GM18519 (cell line): ENCODE measurements around the gene PGA3.
"Not testable (repeated sequence)": the region's sequence is repeated elsewhere in the genome, so short reads cannot be mapped to it uniquely, and the experiment has no call there.

Experiments used
- ATAC-seq: cut with Tn5 transposase; IDR thresholded peaks from one replicate; pipeline ENCODE4 v1.9.1; 2021; ENCODE audit warnings: mild to moderate bottlenecking, moderate library complexity; ENCODE audit not compliant: unreplicated experiment, low FRiP score

Gene PGA3

DNA sequence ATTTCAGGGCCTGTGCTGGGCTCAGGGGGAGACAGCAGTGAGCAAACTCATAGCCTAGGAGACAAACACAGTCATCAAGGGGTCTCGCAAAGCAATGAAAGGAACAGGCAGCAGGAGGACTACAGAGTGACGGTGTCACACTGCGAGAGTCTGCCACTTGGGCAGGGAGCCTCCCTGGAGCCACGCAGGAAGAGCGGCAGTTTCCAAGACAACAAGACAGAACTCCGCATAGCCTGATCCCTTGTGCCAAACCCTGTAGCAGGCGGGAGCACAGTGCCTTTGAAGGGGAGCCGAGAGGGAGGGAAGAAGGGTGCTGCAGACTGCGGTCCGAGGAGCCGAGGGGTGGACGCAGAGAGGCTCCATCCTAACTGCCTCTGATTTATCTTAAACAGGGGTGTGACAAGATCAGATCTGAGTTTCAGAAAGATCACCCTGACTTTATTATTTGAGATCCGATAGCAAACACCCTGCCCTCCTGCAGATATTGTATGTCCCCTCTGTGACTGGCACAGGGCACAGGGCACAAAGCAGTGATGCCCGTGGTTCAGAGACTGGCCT lies 1.3 kb downstream of the PGA3 start:
- not testable (repeated sequence) for ATAC-seq

DNA sequence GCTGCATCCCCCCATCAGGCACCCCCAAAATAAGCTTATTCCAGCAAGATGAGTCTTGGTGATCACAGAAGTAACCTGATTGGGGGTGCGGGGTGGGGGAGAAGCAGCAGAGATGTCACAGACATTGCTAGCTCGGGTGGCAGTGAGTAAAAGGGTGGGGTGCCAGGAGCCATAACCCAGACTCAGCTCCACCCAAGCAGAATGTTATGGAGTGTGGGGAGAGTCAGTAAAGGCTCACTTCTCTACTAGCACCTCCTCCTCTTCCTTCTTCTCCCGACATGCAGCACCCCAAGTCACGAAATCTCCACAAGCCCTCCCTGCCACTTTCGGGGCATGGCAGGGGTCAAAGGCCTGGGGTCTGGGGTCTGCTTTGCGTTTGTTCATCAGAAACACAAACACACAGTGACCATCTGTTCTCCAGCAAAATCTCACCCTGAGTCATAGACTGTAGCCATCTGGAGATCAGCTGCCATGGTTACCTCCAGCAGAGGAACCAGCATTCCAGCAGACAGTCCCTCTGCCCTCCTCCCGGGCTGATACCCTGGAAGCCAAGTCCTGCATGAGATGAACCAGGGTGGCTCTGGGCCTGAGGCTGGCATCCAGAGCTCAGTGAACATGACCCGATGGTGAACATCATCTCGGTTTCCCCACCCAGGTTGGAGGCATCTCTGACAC lies 4.5 kb downstream of the PGA3 start:
- not testable (repeated sequence) for ATAC-seq

DNA sequence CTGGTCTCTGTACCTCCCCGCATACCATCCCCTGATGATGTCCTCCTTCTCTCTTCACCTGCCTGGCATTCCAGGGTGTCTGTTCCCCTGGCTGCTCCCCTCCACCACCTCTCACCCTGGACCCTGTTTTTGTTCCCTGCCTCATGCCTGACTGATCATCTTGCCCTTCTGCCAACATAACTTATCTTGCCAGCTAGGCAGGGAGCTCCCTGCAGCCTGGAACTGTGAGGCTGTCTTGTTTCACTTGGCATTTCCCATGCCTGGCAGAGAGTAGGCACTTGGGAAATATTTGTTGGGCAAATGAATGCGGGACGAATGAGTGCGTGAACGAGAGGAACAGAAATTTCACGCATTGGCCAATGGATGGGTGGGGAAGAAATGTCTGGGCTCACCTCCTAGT lies 7.3 kb downstream of the PGA3 start:
- ATAC-seq, result not testable (repeated sequence)

DNA sequence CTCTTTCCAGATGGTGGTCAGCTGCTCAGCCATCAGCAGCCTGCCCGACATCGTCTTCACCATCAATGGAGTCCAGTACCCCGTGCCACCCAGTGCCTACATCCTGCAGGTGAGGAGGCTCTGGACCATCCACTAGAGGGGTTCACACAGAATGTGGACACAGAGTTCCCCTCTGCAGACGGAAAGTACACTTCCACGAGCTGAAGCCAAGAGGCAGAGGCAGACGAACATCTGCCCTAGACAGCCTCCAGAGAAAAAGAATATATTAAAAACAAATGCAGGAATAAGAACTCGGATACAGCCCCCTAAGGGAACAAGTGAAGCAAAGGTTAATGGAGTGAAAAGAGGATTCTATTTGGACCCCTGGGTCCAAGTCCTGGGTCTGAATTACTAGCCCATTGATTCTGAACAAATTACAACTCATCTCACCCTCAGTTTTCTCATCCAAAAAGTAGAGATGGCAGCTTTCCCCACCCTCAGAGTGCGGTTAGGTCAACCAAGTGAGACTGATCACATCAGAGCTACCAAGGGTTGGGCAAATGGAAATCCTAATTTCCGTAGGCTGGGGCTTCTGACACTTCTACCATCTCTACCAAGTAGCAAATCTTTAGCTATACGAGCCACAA lies 8.1 kb downstream of the PGA3 start:
- not testable (repeated sequence) for ATAC-seq

DNA sequence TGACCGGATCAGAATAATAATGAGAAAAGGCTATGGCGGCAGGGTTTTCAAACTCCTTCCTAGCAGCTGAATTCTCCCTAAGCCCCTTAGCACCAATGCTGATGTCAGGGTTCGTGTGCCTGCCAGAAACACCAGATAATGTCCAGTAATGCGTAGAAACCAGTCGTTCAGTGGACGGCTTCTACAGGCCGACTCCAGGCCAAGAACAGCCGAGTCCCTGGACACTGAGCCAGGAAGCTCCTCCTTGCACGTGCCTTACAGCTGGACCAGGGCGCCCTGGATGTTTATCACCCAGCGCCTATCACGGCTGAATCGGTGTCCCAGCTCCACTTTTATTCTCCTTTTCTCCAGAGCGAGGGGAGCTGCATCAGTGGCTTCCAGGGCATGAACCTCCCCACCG lies 8.9 kb downstream of the PGA3 start:
- ATAC-seq, result not testable (repeated sequence)

DNA sequence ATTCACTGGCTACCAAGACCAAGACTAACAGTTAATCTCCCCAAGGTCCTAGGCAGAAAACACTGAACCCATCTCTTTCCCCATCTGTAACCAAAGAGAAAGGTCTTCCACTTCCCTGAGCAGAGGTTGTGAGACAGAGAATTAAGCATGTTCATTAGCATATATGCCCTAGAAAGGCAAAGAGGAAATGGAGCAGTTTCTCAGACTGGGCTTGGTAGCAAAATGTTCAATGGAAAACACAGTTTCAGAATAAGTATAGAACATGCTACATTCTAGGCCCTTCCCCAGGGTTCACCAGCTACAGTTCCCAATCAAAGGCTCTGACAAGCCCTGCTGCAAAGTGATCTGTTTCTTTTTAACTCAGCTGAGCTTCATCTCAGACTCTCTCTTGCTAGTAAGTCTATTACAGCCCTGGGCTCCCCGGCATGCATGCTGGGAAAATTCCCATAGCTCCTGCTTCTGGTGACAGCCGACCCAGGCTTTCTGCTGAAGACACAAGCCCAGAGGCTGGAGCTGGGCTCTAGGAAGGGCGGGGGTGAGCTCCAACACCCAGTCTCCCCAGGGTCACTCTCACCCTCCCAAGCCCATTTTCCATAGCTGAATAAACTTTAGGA lies 10.5 kb downstream of the PGA3 start:
- not testable (repeated sequence) for ATAC-seq

DNA sequence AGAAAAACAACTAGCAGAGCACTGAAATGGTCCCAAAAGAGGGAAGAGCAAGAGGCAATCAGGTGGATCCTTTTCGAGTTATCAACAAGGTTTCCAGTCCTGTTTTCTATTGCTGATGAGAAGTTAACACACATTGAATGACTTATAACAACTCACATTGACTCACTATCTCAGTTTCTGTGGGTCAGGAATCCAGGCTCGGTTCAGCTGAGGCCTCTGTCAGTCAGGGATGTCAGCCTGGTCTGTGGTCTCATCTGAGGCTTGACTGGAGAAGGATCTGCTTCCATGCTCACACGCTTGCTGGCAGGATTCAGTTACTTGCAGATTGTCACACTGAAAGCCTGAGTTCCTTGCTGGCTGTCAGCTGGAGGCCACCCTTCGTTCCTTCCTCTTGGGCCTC lies 15.0 kb downstream of the PGA3 start:
- not testable (repeated sequence) for ATAC-seq

DNA sequence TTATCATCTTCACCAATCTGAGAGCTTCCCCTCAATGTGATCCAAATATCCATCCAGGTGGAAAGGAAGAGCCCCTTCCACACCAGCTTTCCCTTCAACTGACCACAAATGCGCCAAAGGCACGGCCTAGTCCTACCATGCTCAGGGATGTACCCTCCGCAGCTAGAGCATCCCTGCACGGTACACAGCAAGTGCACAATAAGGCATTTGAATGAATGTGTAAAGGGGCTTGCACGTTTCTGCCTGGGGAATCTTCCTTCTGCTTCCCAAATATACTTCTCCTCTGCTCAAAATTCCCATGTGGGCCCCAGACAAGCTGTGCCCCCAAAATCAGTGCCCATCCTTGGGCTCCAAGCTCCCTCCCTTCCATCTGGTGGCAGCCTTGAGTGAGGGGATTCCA lies 15.7 kb downstream of the PGA3 start:
- ATAC-seq, result not testable (repeated sequence)

DNA sequence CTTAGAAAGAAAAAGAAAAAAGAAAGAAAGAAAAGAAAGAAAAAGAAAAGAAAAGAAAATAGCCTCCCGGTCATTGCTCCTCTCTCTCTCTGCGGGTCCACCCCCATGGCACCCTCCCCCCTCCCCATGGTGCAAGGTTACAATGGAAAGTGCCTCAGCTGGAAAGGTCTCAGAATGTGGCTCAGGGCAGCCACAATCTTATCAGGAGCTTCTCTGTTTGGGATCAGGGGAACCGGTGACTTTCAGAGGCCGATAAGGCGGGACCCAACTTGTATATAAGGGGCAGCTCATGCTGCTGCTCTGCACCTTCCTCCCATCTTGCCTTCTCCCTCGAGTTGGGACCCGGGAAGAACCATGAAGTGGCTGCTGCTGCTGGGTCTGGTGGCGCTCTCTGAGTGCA lies 18.7 kb downstream of the PGA3 start, which contains the start of gene PGA4:
Gene PGA4, plus strand, starts transcription at position 301 of the 400 bp plus-strand sequence. Its CDS starts 54 bp downstream, at position 355.
- not testable (repeated sequence) for ATAC-seq

DNA sequence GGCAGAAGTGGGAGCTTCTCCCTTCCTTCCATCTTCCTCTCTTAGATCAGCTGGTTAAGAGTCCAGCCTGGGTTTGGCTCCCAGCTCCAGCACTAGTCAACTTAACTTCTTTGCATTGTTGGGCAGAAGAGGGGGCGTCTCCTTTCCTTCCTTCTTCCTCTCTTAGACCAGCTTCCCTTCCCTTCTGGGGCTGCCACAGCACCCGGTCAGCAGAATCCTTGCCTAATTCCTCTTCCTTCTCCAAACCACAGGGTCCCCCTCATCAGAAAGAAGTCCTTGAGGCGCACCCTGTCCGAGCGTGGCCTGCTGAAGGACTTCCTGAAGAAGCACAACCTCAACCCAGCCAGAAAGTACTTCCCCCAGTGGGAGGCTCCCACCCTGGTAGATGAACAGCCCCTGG lies 19.4 kb downstream of the PGA3 start:
- ATAC-seq, result not testable (repeated sequence)

DNA sequence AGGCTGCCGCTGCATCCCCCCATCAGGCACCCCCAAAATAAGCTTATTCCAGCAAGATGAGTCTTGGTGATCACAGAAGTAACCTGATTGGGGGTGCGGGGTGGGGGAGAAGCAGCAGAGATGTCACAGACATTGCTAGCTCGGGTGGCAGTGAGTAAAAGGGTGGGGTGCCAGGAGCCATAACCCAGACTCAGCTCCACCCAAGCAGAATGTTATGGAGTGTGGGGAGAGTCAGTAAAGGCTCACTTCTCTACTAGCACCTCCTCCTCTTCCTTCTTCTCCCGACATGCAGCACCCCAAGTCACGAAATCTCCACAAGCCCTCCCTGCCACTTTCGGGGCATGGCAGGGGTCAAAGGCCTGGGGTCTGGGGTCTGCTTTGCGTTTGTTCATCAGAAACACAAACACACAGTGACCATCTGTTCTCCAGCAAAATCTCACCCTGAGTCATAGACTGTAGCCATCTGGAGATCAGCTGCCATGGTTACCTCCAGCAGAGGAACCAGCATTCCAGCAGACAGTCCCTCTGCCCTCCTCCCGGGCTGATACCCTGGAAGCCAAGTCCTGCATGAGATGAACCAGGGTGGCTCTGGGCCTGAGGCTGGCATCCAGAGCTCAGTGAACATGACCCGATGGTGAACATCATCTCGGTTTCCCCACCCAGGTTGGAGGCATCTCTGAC lies 23.3 kb downstream of the PGA3 start:
- ATAC-seq, result not testable (repeated sequence)

DNA sequence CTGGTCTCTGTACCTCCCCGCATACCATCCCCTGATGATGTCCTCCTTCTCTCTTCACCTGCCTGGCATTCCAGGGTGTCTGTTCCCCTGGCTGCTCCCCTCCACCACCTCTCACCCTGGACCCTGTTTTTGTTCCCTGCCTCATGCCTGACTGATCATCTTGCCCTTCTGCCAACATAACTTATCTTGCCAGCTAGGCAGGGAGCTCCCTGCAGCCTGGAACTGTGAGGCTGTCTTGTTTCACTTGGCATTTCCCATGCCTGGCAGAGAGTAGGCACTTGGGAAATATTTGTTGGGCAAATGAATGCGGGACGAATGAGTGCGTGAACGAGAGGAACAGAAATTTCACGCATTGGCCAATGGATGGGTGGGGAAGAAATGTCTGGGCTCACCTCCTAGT lies 26.1 kb downstream of the PGA3 start:
- not testable (repeated sequence) for ATAC-seq

DNA sequence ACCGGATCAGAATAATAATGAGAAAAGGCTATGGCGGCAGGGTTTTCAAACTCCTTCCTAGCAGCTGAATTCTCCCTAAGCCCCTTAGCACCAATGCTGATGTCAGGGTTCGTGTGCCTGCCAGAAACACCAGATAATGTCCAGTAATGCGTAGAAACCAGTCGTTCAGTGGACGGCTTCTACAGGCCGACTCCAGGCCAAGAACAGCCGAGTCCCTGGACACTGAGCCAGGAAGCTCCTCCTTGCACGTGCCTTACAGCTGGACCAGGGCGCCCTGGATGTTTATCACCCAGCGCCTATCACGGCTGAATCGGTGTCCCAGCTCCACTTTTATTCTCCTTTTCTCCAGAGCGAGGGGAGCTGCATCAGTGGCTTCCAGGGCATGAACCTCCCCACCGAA lies 27.7 kb downstream of the PGA3 start:
- ATAC-seq, result not testable (repeated sequence)

DNA sequence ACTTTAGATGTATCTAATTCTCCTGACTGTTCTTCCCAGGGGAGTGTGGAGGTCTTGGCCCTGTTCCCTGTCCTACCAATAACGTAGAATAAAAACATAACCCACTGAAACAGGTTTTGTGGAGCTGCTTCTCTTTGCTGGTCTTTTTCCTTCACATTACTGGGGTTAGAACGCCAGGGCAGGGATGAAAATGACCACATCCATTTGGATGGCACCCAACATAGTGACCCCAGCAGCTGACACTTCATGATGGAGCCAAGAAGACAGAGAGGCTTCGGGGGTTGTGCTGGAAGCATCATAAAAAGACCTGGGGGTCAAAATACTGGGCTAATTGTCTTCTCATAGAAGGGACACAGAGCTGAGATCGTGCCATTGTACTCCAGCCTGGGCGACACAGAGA lies 28.3 kb downstream of the PGA3 start:
- not testable (repeated sequence) for ATAC-seq

DNA sequence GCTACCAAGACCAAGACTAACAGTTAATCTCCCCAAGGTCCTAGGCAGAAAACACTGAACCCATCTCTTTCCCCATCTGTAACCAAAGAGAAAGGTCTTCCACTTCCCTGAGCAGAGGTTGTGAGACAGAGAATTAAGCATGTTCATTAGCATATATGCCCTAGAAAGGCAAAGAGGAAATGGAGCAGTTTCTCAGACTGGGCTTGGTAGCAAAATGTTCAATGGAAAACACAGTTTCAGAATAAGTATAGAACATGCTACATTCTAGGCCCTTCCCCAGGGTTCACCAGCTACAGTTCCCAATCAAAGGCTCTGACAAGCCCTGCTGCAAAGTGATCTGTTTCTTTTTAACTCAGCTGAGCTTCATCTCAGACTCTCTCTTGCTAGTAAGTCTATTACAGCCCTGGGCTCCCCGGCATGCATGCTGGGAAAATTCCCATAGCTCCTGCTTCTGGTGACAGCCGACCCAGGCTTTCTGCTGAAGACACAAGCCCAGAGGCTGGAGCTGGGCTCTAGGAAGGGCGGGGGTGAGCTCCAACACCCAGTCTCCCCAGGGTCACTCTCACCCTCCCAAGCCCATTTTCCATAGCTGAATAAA lies 29.3 kb downstream of the PGA3 start:
- not testable (repeated sequence) for ATAC-seq

DNA sequence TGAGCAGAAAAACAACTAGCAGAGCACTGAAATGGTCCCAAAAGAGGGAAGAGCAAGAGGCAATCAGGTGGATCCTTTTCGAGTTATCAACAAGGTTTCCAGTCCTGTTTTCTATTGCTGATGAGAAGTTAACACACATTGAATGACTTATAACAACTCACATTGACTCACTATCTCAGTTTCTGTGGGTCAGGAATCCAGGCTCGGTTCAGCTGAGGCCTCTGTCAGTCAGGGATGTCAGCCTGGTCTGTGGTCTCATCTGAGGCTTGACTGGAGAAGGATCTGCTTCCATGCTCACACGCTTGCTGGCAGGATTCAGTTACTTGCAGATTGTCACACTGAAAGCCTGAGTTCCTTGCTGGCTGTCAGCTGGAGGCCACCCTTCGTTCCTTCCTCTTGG lies 33.8 kb downstream of the PGA3 start:
- not testable (repeated sequence) for ATAC-seq

DNA sequence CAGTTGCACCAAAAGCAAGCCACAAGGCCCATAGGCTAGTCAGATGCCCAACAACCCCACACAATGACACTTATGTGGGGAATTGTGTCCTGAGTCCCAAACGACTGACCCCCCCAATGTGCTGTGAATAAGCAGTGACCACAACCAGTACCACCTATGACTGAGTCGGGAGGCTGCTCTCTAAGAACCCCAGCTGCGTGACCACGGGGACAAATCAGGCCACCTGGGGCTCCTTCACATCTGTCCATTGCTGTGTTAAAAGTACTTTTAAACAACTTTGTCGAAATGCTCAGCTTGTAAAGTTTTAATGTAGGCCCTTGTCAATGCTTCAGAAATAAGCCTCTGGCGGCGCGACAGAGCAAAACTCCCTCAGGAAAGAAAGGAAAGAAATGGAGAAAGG lies 37.0 kb downstream of the PGA3 start:
- ATAC-seq, result not testable (repeated sequence)

DNA sequence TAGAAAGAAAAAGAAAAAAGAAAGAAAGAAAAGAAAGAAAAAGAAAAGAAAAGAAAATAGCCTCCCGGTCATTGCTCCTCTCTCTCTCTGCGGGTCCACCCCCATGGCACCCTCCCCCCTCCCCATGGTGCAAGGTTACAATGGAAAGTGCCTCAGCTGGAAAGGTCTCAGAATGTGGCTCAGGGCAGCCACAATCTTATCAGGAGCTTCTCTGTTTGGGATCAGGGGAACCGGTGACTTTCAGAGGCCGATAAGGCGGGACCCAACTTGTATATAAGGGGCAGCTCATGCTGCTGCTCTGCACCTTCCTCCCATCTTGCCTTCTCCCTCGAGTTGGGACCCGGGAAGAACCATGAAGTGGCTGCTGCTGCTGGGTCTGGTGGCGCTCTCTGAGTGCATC lies 37.6 kb downstream of the PGA3 start, which contains the start of gene PGA5:
Gene PGA5, plus strand, starts transcription at position 301 of the 400 bp plus-strand sequence. Its CDS starts 52 bp downstream, at position 353.
- not testable (repeated sequence) for ATAC-seq

DNA sequence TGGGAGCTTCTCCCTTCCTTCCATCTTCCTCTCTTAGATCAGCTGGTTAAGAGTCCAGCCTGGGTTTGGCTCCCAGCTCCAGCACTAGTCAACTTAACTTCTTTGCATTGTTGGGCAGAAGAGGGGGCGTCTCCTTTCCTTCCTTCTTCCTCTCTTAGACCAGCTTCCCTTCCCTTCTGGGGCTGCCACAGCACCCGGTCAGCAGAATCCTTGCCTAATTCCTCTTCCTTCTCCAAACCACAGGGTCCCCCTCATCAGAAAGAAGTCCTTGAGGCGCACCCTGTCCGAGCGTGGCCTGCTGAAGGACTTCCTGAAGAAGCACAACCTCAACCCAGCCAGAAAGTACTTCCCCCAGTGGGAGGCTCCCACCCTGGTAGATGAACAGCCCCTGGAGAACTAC lies 38.2 kb downstream of the PGA3 start:
- ATAC-seq, result not testable (repeated sequence)

DNA sequence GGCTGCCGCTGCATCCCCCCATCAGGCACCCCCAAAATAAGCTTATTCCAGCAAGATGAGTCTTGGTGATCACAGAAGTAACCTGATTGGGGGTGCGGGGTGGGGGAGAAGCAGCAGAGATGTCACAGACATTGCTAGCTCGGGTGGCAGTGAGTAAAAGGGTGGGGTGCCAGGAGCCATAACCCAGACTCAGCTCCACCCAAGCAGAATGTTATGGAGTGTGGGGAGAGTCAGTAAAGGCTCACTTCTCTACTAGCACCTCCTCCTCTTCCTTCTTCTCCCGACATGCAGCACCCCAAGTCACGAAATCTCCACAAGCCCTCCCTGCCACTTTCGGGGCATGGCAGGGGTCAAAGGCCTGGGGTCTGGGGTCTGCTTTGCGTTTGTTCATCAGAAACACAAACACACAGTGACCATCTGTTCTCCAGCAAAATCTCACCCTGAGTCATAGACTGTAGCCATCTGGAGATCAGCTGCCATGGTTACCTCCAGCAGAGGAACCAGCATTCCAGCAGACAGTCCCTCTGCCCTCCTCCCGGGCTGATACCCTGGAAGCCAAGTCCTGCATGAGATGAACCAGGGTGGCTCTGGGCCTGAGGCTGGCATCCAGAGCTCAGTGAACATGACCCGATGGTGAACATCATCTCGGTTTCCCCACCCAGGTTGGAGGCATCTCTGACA lies 42.1 kb downstream of the PGA3 start:
- ATAC-seq, result not testable (repeated sequence)
